ENCODE data around the gene CHCHD10.

The CHCHD10 gene

GRCh38 chr22:23767673-23768548 is at the start of gene CHCHD10:
TSS of gene CHCHD10 (minus strand) at chr22:23767972. CDS start at chr22:23767874, 98 bp downstream.
- DNase-seq = peak; percentile 24

- DNase-seq = no peak
These were observed 49.4 kb upstream of the CHCHD10 start for GRCh38 chr22:23817146-23817545.

GRCh38 chr22:23816156-23816976 is 48.6 kb upstream of the CHCHD10 start:
- DNase-seq = peak; percentile 59

- no peak for DNase-seq
These were observed 47.9 kb upstream of the CHCHD10 start for GRCh38 chr22:23815541-23816155.

- DNase-seq = no peak
These were observed 44.6 kb upstream of the CHCHD10 start for GRCh38 chr22:23812378-23812777.

- no peak for DNase-seq
These were observed 39.1 kb upstream of the CHCHD10 start for GRCh38 chr22:23806837-23807236.

GRCh38 chr22:23804781-23805291 is 37.1 kb upstream of the CHCHD10 start:
- no peak for DNase-seq

- no peak for DNase-seq
These were observed 35.4 kb upstream of the CHCHD10 start for GRCh38 chr22:23803001-23803819.

GRCh38 chr22:23801886-23802377 is 34.2 kb upstream of the CHCHD10 start:
- no peak for DNase-seq

- no peak for DNase-seq
These were observed 33.6 kb upstream of the CHCHD10 start for GRCh38 chr22:23801238-23801821.

- no peak for DNase-seq
These were observed 32.8 kb upstream of the CHCHD10 start for GRCh38 chr22:23800297-23801237.

- DNase-seq = no peak
These were observed 28.7 kb upstream of the CHCHD10 start for GRCh38 chr22:23796461-23796860.

- no peak for DNase-seq
These were observed 25.6 kb upstream of the CHCHD10 start for GRCh38 chr22:23793326-23793725.

- DNase-seq = no peak
These were observed 24.2 kb upstream of the CHCHD10 start for GRCh38 chr22:23791738-23792645.

- no peak for DNase-seq
These were observed 23.3 kb upstream of the CHCHD10 start for GRCh38 chr22:23790819-23791737.

GRCh38 chr22:23789638-23790037 is 21.9 kb upstream of the CHCHD10 start:
- DNase-seq = no peak

- no peak for DNase-seq
These were observed 21.3 kb upstream of the CHCHD10 start for GRCh38 chr22:23789121-23789520.

GRCh38 chr22:23787910-23788309 is 20.1 kb upstream of the CHCHD10 start:
- DNase-seq = no peak
